Hematopoietic multipotent progenitor cell treated with erythropoietin and hydrocortisone succinate and interleukin-3 and kit ligand, for 8 days (in vitro differentiated cells): Measurements from ENCODE around the gene CALD1.

Experiments
- DNase-seq: peaks from one replicate; pipeline ENCODE4 v3.0.0-alpha.2; 2015

Gene CALD1

DNA sequence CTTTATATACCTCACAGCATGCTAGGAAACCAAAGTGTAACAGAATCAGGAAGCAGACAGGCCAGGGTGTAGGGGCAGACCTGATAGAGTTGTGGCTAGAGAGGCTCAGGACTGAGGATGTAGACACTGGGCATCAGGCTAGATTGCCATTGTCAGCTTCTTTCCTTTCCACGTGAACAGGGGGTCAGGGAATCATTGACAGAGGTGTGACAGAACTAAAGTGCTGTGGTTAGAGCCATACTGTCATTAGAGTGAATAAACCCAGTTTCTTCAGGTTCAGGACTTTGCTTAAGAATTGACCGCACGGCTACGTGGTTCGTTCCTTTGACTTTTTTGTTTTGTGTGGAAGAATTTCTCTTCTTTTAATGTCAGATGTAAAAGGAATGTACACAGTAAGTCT is 90.7 kb downstream of the CALD1 start:
- DNase-seq = no peak

GRCh38 chr7:134870781-134871180 is 91.3 kb downstream of the CALD1 start:
- no peak for DNase-seq

- DNase-seq = no peak
Measured at GRCh38 chr7:134873253-134873652, 93.8 kb downstream of the CALD1 start.

- no peak for DNase-seq
Measured at GRCh38 chr7:134874407-134874806, 95.0 kb downstream of the CALD1 start.

DNA sequence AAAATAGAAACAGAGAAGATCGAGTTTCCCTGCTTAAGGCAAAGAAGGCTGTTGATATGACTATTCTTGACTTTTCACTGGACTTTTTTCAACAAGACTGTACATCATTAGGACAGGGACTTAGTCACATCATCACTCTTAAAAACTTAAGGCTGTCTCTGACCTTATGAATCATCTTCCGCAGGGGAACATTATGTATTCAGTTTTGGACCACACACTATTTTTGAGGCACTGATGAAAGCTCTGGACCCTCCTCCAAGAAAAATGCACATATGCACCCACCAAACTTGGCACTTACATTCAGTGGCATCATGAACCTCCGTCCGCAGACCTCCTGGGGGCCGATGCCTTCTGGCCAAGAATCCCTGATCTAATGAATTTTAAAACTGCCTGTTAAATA is 96.4 kb downstream of the CALD1 start:
- DNase-seq = no peak

DNA sequence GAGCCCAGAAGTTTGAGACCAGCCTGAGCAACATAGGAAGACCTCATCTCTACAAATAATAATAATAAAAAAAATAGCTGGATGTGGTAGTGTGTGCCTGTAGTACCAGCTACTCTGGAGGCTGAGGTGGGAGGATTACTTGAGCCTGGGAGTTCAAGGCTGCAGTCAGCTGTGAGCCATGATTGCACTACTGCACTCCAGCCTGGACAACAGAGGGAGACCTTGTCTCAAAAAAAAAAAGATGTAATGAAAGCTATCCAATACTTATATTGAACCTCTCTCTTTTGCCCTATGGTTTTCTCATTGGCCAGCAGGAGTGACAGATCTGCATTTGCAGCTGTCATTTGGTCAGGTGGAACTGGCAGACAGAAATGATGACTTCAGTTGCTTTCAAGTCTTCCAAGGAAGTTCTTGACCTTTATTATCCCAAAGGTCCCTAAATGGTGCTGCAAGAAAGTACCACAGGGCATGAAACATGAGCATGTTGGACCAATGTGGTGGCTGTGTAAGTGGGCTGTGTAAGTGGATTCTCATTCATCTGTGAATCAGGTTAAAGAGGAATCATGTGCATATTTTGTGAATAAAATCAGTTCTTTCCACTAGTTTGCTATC is 99.4 kb downstream of the CALD1 start:
- DNase-seq = no peak

DNA sequence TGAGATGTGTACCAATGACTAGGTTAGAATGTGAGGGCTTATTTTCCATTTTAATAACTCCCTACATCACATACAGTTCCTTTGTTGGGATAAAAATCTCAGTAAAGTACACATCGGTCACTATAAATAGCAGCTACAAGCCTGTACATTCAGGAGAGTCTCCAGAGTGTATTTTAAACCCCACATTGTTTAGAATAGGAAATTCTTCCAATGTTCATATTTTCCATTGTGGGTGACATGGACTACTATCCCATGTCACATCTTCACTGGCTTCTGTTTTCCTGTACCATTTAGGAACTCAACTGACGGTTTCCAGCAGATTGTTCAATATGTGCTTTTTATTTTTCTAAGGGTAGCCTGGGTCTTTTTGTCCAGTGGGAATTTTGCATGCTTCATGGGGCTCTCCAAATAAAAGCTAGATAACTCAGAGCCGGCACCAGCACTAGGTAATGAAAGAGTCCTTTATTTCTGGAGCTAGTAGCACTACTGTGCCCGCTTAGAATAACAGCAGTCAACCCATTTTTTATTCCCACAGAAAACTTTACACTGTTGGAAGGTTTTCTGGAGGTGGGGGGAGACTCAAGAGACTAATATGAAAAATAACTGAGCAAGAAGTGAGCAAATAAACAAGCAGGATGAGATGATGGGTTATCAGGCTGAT is 100.5 kb downstream of the CALD1 start:
- DNase-seq = no peak

GRCh38 chr7:134882481-134882880 is 103.0 kb downstream of the CALD1 start:
- DNase-seq = no peak

DNA sequence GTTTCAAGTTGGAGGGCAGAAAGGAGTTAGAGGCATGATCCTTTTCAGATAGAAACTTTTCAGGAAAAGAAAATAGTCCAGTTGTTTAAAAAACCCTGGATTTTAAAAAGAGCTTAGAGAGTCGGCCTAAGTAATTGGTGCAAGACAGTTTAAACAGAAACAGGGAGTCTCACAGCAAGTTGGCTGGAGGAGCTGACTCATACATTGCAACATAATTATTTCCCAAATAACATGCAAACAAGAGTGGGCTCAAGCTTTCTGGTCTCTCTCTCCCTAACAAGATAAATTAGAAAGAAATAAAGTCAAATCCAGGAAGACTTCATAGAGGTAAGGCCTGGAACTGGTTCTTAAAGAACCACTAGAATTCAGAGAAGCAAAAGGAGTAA is 106.5 kb downstream of the CALD1 start:
- DNase-seq = no peak

GRCh38 chr7:134886353-134887057 is 107.1 kb downstream of the CALD1 start:
- DNase-seq = no peak

- no peak for DNase-seq
Measured at GRCh38 chr7:134887523-134887922, 108.1 kb downstream of the CALD1 start.

DNA sequence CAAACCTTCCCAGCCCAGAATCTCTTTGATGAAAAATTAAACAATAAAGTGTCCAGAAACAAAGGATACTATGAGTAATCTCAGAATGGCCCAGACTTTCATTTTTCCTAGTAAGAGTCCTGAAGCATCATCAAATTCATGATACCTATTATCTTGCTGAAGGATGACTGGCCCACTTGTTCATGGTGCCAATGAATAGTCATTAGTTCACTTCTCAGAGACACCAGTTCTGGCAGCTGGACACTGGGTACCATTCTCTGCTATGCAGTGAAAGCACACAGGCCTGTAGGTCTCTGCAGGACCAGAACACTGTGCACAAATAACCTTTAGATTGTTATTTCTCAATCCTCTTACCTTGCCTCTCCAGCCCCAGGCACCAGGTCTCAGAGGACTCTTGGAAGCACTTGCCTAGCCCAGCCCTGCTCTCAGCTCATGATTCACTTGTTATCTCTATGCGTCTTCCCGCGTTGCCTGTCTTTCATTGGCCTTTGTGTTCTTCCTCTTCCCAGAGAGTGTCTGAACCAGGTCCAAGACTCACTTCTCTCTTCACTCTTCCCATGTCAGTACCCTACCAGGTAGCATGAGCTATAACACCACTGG is 108.8 kb downstream of the CALD1 start:
- DNase-seq = no peak

DNA sequence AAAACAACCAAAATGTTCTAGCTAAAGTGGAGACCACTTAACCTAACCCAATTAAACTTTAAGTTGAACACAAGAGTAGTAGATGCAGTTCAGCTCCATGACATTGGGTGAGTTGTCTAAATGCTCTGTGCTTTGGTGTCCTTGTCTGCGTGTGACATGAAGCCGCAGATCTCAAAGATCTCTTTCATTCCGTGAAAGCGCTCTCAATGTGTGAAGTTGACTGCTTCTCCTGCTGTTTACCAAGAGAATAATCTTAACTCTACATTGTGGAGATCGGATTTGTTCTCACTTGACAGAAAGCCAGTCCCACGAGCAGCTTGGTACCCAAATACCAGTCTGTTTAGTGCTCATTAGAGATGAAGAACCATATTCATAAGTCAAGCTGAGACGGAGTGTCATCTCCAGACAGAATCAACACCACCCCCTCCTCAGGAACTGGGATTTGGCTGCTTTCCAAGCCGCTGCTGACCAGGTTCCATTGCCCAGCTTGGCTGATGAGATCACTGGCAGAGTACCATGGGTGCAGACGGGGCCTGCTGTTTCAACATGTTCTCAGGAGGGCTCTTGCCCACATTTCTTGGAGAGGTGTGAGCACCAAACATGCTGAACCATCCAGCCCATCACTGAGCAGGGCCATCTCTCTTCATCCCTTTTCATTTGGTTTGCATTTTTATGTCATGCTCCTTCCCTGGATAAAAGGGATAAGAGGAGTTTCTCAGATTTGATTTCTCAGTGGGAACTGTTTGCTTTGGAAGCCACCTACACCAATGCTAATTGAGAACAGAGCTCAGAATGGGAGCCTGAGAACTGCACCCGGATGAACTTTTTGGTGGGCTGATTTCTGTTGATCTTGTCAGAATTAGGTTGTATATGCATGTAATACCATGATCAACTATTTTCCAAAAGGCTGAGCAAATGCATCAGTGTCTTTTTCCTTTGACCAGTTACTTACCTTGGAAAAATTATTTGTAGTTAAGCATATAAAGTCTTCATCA is 111.1 kb downstream of the CALD1 start:
- no peak for DNase-seq

DNA sequence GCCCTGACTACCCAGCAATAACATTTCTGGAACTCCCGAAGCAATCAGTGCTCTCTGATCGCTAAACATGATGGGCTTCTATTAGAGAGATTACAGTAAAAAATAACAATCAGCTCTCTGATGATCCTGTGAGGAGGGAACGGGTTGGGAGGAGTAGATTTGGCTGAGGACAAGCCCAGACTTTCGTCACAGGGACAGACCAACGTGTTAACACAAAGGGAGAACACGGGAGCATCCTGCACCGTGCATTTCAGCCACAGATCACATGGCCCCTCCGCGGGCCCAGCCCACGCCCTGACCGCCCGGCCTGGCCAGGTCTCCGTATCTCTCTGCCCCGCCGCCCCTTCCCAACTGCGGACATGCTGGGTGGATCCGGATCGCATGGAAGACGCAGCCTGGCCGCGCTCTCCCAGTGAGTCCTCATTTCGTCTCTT is 111.8 kb downstream of the CALD1 start:
- peak; percentile 5 for DNase-seq

GRCh38 chr7:134891696-134892678 is 112.6 kb downstream of the CALD1 start:
- no peak for DNase-seq

GRCh38 chr7:134892963-134893362 is 113.5 kb downstream of the CALD1 start:
- no peak for DNase-seq

GRCh38 chr7:134893920-134894319 is 114.5 kb downstream of the CALD1 start:
- no peak for DNase-seq

- no peak for DNase-seq
Measured at GRCh38 chr7:134894928-134895327, 115.5 kb downstream of the CALD1 start.

- DNase-seq = no peak
Measured at GRCh38 chr7:134896073-134896472, 116.6 kb downstream of the CALD1 start.

DNA sequence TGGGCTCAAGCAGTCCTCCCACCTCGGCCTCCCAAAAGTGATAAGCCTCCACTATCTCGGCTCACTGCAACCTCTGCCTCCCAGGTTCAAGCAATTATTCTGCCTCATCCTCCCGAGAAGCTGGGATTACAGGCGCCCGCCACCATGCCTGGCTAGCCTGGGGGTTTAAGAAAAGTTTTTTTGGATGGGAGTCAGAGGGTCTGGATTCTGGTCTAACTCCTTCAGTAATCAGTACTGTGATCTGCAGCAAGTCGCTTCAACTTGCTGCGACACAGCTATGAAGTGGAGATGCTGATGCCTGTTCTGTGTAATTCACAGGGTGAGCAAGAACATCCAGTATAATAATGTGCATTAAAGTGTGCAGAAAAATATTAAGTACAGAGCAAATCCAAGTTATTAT is 118.5 kb downstream of the CALD1 start:
- DNase-seq = no peak

GRCh38 chr7:134899729-134900128 is 120.3 kb downstream of the CALD1 start:
- no peak for DNase-seq
